K562 (cell line): ENCODE data around the gene PRKAR1B. TPM values are rescaled to one million over a fixed set of nuclear protein-coding genes. Genes with fewer than 3 reads are reported as not detected.

ENCODE experiments used
- ATAC-seq: fragments of 200-7000 bp; cut with Tn5 transposase; 3 replicates; pipeline ENCODE4 v1.9.1; 2020; ENCODE audit warnings: moderate library complexity
- BruUV-seq: library from RNA; stranded (reverse); fragments of 400-500 nt; replicated peaks from 2 replicates; lab custom pipeline; 2021; lab: Mats Ljungman, UMichigan
- CTCF ChIA-PET: fragments of 300-600 bp; formaldehyde crosslinking; extraction: SDS; loops from one replicate; lab custom pipeline; 2021; ENCODE audit warnings: low intra/inter-chr PET ratio; lab: Yijun Ruan, JAX
- POLR2A ChIA-PET: fragments of 300-600, 350-650 bp; sonication (Branson Sonifier 250); formaldehyde crosslinking; extraction: SDS; loops from one replicate; lab custom pipeline; 2021; ENCODE audit warnings: antibody characterized with exemption, inconsistent platforms; lab: Yijun Ruan, JAX
- DNase-seq, 4 experiments: peaks; one replicate each; pipeline versions ENCODE4 v3.0.0 to v3.0.0-alpha.2; 2011 to 2018; ENCODE audit warnings: low spot score in 3 of 4, mixed read lengths in 3 of 4; ENCODE audit errors: extremely low read depth in 1 of 4
- FAIRE-seq: peaks from 2 replicates; lab custom pipeline; 2011; peaks lifted over from hg19 to GRCh38; lab: Jason Lieb, UNC
- H2AFZ ChIP-seq: 2 replicates; pipeline ENCODE4 v1.6.0; 2011; ENCODE audit warnings: low read depth, low read length, control low read depth, inconsistent platforms
- H3K27ac ChIP-seq: fragments of 200-600 bp; 3 replicates; pipeline ENCODE4 v1.8.0; 2011; ENCODE audit warnings: low read depth, mild to moderate bottlenecking, control low read depth, inconsistent platforms, low read length, moderate library complexity, mixed read lengths; ENCODE audit errors: extremely low read depth
- H3K27me3 ChIP-seq, 2 experiments: fragments of 300-600 bp in 1 of 2; 2 replicates in 1 of 2; 3 replicates in 1 of 2; pipeline versions ENCODE4 v1.6.0 to v1.8.0; 2011; ENCODE audit warnings: inconsistent platforms in 2 of 2, low read length in 2 of 2, mild to moderate bottlenecking in 1 of 2, mixed read lengths in 1 of 2, moderate library complexity in 1 of 2; ENCODE audit not compliant: control insufficient read depth in 2 of 2, insufficient read depth in 2 of 2
- H3K36me3 ChIP-seq: fragments of 300-600 bp; 3 replicates; pipeline ENCODE4 v1.8.0; 2011; ENCODE audit warnings: mild to moderate bottlenecking, low read length, inconsistent platforms; ENCODE audit not compliant: control insufficient read depth, insufficient read depth
- H3K4me1 ChIP-seq, 2 experiments: fragments of 200-600 bp in 1 of 2; replicated peaks in 1 of 2; 2 replicates in 1 of 2; 3 replicates in 1 of 2; pipeline versions ENCODE4 v1.5.1 to v1.8.0; 2011; ENCODE audit warnings: inconsistent platforms in 2 of 2, low read length in 2 of 2, mild to moderate bottlenecking in 1 of 2, mixed read lengths in 1 of 2, moderate library complexity in 1 of 2; ENCODE audit not compliant: control insufficient read depth in 2 of 2, insufficient read depth in 2 of 2
- H3K4me2 ChIP-seq: 2 replicates; pipeline ENCODE4 v1.6.1; 2011; ENCODE audit warnings: low read length, control low read depth, inconsistent platforms, mixed read lengths; ENCODE audit not compliant: insufficient read depth
- H3K4me3 ChIP-seq: fragments of 200-600 bp; sonication (generic), shearing (Covaris generic); 2 replicates; pipeline ENCODE4 v1.5.1; 2016; ENCODE audit warnings: control low read depth, inconsistent platforms
- H3K79me2 ChIP-seq: fragments of 200-600 bp; 3 replicates; pipeline ENCODE4 v1.8.0; 2011; ENCODE audit warnings: low read length, inconsistent platforms; ENCODE audit not compliant: control insufficient read depth, insufficient read depth
- H3K9ac ChIP-seq, 2 experiments: 2 replicates each; pipeline versions ENCODE4 v1.6.0 to v1.6.1; 2011; ENCODE audit warnings: low read depth in 2 of 2, low read length in 2 of 2, control low read depth in 1 of 2, inconsistent platforms in 1 of 2, mild to moderate bottlenecking in 1 of 2, mixed read lengths in 1 of 2; ENCODE audit not compliant: insufficient read depth in 1 of 2
- H3K9me1 ChIP-seq: one replicate; pipeline ENCODE4 v1.6.0; 2011; ENCODE audit warnings: inconsistent platforms, mild to moderate bottlenecking, low read length, moderate library complexity; ENCODE audit not compliant: control insufficient read depth, insufficient read depth
- H3K9me3 ChIP-seq: replicated peaks from 2 replicates; pipeline ENCODE4 v1.5.1; 2011; ENCODE audit warnings: low read depth, low read length, inconsistent platforms; ENCODE audit not compliant: control insufficient read depth, insufficient read depth
- H4K20me1 ChIP-seq: replicated peaks from 2 replicates; pipeline ENCODE4 v1.6.1; 2011; ENCODE audit warnings: low read length, inconsistent platforms, mixed read lengths; ENCODE audit not compliant: control insufficient read depth, insufficient read depth
- EGR1 ChIP-seq: fragments of 450-650 bp; conservative IDR thresholded peaks from 2 replicates; pipeline ENCODE4 v1.6.1; 2017; ENCODE audit warnings: mild to moderate bottlenecking
- STAG1 ChIP-seq: sonication (generic); formaldehyde crosslinking; IDR thresholded peaks from 2 replicates; pipeline ENCODE4 v1.5.0; 2020; ENCODE audit warnings: missing genetic modification reagents, borderline replicate concordance
- TRIM25 ChIP-seq: fragments of 450-650 bp; IDR thresholded peaks from 2 replicates; pipeline ENCODE4 v1.7.0; 2016; ENCODE audit warnings: borderline replicate concordance
- WGBS: fragments of 100-300 bp; shearing (Covaris generic); methylation state at CpG from one replicate; pipeline ENCODE4 v1.1.6; 2016; ENCODE audit warnings: low coverage, mixed read lengths; ENCODE audit not compliant: insufficient coverage; ENCODE audit errors: missing lambda C conversion rate; 5-methylcytosine and 5-hydroxymethylcytosine counted together
- in situ Hi-C: fragments of 300-500 bp; cut with MboI; formaldehyde crosslinking; loops from 4 replicates; pipeline ENCODE4 v1.15.0; 2018; ENCODE audit warnings: inconsistent platforms, mixed read lengths
- intact Hi-C: fragments of 100-400 bp; cut with micrococcal nuclease; formaldehyde crosslinking; loops from 2 replicates; pipeline ENCODE4 v1.14.2; 2022
- polyA plus RNA-seq, 8 experiments: library from polyadenylated mRNA; depleted of rRNA in 4 of 8; stranded (reverse) in 5 of 8; unstranded in 3 of 8; fragments of >200 nt; fragmentation: Nextera tagmentation in 2 of 8; fragmentation: Illumina TruSeq in 1 of 8; extraction: Ambion mirVana in 2 of 8; extraction: Trizol in 1 of 8; gene quantifications; 2 replicates each; pipeline versions ENCODE4 v1.2.1 to v1.2.3, GENCODE V29; 2011 to 2014; ENCODE audit warnings: inconsistent platforms in 1 of 8, missing spikeins in 1 of 8
- total RNA-seq, 7 experiments: library from RNA; depleted of rRNA in 6 of 7; stranded (reverse); fragments of >200 nt in 6 of 7; fragmentation: Illumina TruSeq in 2 of 7; extraction: Trizol in 2 of 7; gene quantifications; 2 replicates each; pipeline versions ENCODE4 v1.2.1 to v1.2.3, GENCODE V29; 2011 to 2021; ENCODE audit warnings: low replicate concordance in 1 of 7

The PRKAR1B gene
- total and polyA plus RNA-seq, 9 of the 15 experiments (the other 6 are each of a cell fraction or from before 2014, with no cell fraction given), result 0.99 to 30.5 (median 12.7) TPM

DNA sequence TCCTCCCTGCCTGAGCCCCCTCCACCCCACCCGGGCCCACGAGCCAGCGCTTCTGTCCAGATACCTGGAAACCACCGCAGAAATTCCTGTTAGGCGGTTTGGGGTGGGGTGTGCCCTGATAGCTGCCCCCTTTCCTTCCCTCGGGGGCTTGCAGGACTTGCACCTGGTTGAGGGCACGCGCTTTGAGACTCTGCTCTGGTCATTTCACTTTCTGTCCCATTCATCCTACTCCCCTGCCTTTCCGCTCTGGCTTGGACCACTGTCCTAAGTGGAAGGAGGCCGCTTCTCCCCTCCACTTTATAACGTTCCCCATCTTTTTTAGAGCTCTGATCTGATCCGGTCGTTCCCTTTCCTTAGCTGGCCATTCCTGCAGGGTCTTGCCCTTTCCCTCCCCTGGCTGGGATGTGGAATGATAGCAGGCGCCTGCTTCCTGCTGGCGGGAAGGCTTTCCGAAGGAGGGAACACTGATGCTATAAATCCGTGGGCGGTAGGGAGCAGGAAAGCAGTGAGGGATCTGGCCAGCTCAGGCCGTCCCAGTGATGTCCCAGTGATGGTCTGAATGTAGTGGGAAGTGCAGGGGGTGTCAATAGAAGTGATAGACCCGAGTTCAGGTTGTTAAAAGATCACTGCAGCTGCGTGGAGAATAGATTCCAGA lies 852 bp upstream of the PRKAR1B start:
- in situ Hi-C loops (no loop called here), intact Hi-C loops (loop anchor here (5.0 kb wide), 1 partner anchor 144 kb away; no protein-coding TSS in a partner anchor)
- Histone ChIP-seq H3K79me2 (peaks cover 83% of the 10 kb centered on the region), H2AFZ (0 out of 2 replicates have a peak overlapping the region, but pooled peaks have one; percentile 4), H4K20me1 (0 out of 2 replicates have a peak, but pooled peaks cover 4% of the 10 kb centered on the region), H3K4me2 (peak overlapping the region; percentile 85), H3K4me1 (peaks cover 23 to 48% of the 10 kb centered on the region in 2 experiments; a peak in 4 of 5 replicates)
- ATAC-seq (no peak), FAIRE-seq (no peak), DNase-seq (peak in 3 of 4 experiments; percentile 16 to 48 (median 45))
- CTCF ChIA-PET, result no interaction called here
- 17% methylated on average over 18 of the region's 21 CpGs for WGBS
- TF ChIP-seq EGR1 (peak; percentile 66; the same call in 1 of the 2 replicates), TRIM25 (no peak), STAG1 (CRISPR knock-in tag) (0 out of 2 replicates have a peak, but pooled peaks have one; percentile 16)
- TF ChIP-seq, all 486 proteins: peak for 2
- Histone ChIP-seq H3K4me3 (peak overlapping the region; percentile 86), H3K36me3 (peaks cover 67% of the 10 kb centered on the region), H3K27ac (peak overlapping the region; percentile 44; the same call in 2 of the 3 replicates), H3K27me3 (no peaks in the 10 kb centered on the region), H3K9ac (peak overlapping the region; percentile 53 to 91), H3K9me1 (no peaks in the 10 kb centered on the region), H3K9me3 (peaks cover 20% of the 10 kb centered on the region)
- POLR2A ChIA-PET, result interaction anchor here (0.5 kb wide), 1 partner anchor 146 kb away, joined by 3 read pairs; no protein-coding TSS in a partner anchor
- BruUV-seq, result no TSS peak
